Left cardiac atrium (tissue), 2 donors: ENCODE measurements around the gene FRMPD2. TPM values are rescaled to one million over a fixed set of nuclear protein-coding genes. Genes with fewer than 3 reads are reported as not detected.

Source experiments
- total RNA-seq, 2 donors: library from RNA; stranded (reverse); fragmentation: NEBNext Ultra II Directional; extraction: Animal tissue kit (Norgen Biotek cat#: 25700); gene quantifications; one replicate each; pipeline ENCODE4 v1.2.1, GENCODE V29; 2021
- donor health status: DM: no; HTN: yes; CAD: no; lungs with severe emphysema.
- donor health status: DM: yes; HTN: yes; CAD: no.

The FRMPD2 gene
- total RNA-seq, 2 donors from 2014 or later, result 6.0 to 7.7 TPM

Other genes starting within 250 kb of the FRMPD2 start
- gene MAPK8, start 32.0 kb upstream of the FRMPD2 start, total RNA-seq, result 10 to 100 TPM; 28.1 to 29.5 TPM